ENCODE results near the gene OR56A1. TPM values are rescaled to one million over a fixed set of nuclear protein-coding genes. Genes with fewer than 3 reads are reported as not detected.

Gene OR56A1
- total RNA-seq, 2 donors from 2014 or later, result not detected

DNA sequence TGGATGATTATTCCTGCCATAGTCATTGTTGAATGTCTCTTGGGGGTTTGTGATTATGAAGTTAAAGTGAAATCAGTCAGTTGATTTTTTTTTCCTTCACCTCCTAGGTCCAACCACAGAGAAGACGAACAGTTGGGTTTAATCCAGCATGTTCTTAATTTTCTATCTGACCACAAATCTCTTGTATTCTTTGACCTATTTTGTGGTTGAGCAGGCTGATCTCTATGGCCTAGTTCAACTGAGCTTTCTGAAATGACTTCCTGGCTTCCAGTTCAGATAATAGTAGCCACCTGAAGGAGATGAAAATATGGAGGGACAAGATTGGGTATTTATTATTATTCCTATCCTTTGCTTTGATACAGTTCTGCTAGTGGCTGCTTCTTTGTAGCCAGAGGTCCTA, 57.0 kb downstream of the OR56A1 start:
- Histone ChIP-seq H3K27ac (no peak overlapping the region), H3K4me1 (ENCODE audit: control insufficient read depth in 1 of 2, low read depth in 2 of 2) (no peaks in the 10 kb centered on the region), H3K4me3 (no peak overlapping the region), H3K9me3 (no peaks in the 10 kb centered on the region), H3K36me3 (no peaks in the 10 kb centered on the region), H3K27me3 (replicated peaks; ENCODE audit: insufficient read depth) (no peaks in the 10 kb centered on the region)
- ATAC-seq (ENCODE audit: insufficient number of reproducible peaks, low FRiP score, low read depth) (no peak), DNase-seq (ENCODE audit: low spot score) (no peak)
- TF ChIP-seq, protein P1, sequence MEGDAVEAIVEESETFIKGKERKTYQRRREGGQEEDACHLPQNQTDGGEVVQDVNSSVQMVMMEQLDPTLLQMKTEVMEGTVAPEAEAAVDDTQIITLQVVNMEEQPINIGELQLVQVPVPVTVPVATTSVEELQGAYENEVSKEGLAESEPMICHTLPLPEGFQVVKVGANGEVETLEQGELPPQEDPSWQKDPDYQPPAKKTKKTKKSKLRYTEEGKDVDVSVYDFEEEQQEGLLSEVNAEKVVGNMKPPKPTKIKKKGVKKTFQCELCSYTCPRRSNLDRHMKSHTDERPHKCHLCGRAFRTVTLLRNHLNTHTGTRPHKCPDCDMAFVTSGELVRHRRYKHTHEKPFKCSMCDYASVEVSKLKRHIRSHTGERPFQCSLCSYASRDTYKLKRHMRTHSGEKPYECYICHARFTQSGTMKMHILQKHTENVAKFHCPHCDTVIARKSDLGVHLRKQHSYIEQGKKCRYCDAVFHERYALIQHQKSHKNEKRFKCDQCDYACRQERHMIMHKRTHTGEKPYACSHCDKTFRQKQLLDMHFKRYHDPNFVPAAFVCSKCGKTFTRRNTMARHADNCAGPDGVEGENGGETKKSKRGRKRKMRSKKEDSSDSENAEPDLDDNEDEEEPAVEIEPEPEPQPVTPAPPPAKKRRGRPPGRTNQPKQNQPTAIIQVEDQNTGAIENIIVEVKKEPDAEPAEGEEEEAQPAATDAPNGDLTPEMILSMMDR (IDR thresholded peaks at IDR 0.05), result no peak

Other genes starting within 250 kb of the OR56A1 start
- not detected for gene OR52N5, start 247.4 kb downstream of the OR56A1 start, total RNA-seq
- gene OR52N1, start 239.5 kb downstream of the OR56A1 start, total RNA-seq, result under 1 TPM in 1 of 2 donors, not detected in 1; 0.42 TPM
- not detected for gene OR52N2, start 221.8 kb downstream of the OR56A1 start, total RNA-seq
- not detected for gene OR52E6, start 188.9 kb downstream of the OR56A1 start, total RNA-seq
- gene OR52E8, start 173.1 kb downstream of the OR56A1 start, total RNA-seq, result not detected
- gene OR52E4, start 150.1 kb downstream of the OR56A1 start, total RNA-seq, result not detected
- not detected for gene OR52E5, start 137.6 kb downstream of the OR56A1 start, total RNA-seq
- not detected for gene OR56A3, start 88.5 kb downstream of the OR56A1 start, total RNA-seq
- not detected for gene OR56A5, start 62.3 kb downstream of the OR56A1 start, total RNA-seq
- not detected for gene OR52L1, start 43.8 kb downstream of the OR56A1 start, total RNA-seq
- not detected for gene OR56A4, start 23.8 kb downstream of the OR56A1 start, total RNA-seq
- gene OR56B4, start 76.9 kb upstream of the OR56A1 start, total RNA-seq, result not detected
- gene OR52B2, start 139.6 kb upstream of the OR56A1 start, total RNA-seq, result not detected
- gene OR52W1, start 168.5 kb upstream of the OR56A1 start, total RNA-seq, result not detected
- not detected for gene C11orf42, start 174.8 kb upstream of the OR56A1 start, total RNA-seq
- gene FHIP1B, start 203.9 kb upstream of the OR56A1 start, total RNA-seq, result 10 to 100 TPM; 53.4 to 63.2 TPM
- not detected for gene CNGA4, start 208.3 kb upstream of the OR56A1 start, total RNA-seq
- not detected for gene CCKBR, start 229.1 kb upstream of the OR56A1 start, total RNA-seq